ENCODE data around the gene CIPC. TPM values are rescaled to one million over a fixed set of nuclear protein-coding genes. Genes with fewer than 3 reads are reported as not detected.

CIPC gene
- total and polyA plus RNA-seq, 2 of the 4 experiments (the other 2 are of a cell fraction): 6.6 to 12.9 TPM

DNA sequence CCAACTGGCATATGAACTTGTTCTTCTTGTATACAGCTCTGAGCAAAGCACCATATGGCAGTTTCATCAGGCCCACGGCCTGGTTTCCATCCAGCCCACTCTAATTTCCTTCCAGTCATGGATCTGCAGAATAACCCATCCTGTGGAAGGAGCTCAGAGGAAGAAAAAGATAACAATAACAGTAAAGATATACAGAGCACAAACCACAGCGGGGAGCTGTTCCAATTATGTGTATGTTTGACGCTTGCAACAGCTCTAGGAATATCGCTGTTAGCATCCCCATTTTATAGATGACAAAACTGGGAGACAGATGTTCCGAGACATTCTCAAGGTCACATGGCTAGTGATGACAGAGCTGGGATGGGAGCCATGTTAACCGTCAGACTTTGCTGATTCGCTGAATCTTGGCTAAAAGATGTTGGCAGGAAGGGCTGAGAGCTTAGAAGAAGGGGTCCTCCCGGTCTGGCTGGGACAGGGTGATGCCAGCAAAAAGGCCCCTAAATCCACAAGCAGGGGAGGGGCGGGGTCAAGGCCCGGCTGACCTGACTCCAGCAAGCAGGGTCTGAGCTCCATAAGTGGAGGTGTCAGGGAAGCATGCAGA is 34.4 kb upstream of the CIPC start:
- Histone ChIP-seq H3K4me1 (ENCODE audit: control insufficient read depth, insufficient read depth, low read length) (peaks cover 7% of the 10 kb centered on the region), H2AK9ac (replicated peaks; ENCODE audit: low read depth, low read length, poor library complexity) (no peak overlapping the region), H4K8ac (ENCODE audit: low read depth in 2 of 2, low read length in 2 of 2) (no peak overlapping the region), H3K9ac (ENCODE audit: low read depth, low read length) (no peak overlapping the region), H3K27me3 (ENCODE audit: control insufficient read depth, insufficient read depth, low read length) (no peaks in the 10 kb centered on the region), H2AK5ac (ENCODE audit: low read depth, low read length) (no peak overlapping the region), H3K56ac (ENCODE audit: extremely low read depth, insufficient read depth, low read length) (no peak overlapping the region), H2BK120ac (ENCODE audit: low read depth, low read length) (no peak overlapping the region; the same call in 1 of the 2 replicates), H3K18ac (ENCODE audit: low read depth, low read length) (no peak overlapping the region), H3K9me3 (ENCODE audit: control insufficient read depth, insufficient read depth, low read length) (no peaks in the 10 kb centered on the region), H3K23ac (ENCODE audit: low read depth, low read length) (no peak overlapping the region), H4K20me1 (ENCODE audit: insufficient read depth, low read length) (no peaks in the 10 kb centered on the region), H3K4ac (ENCODE audit: low read depth, low read length) (no peak overlapping the region; the same call in 1 of the 2 replicates), H3K79me1 (ENCODE audit: low read depth in 1 of 2, low read length in 2 of 2) (no peaks in the 10 kb centered on the region), H4K91ac (ENCODE audit: insufficient read depth, low read depth, low read length) (no peak overlapping the region), H3K9me1 (ENCODE audit: insufficient read depth, low read length) (no peaks in the 10 kb centered on the region), H3K4me3 (ENCODE audit: insufficient read depth, low read depth, low read length) (no peak overlapping the region), H3K27ac (ENCODE audit: insufficient read depth, low read length) (no peak overlapping the region), H2AFZ (replicated peaks; ENCODE audit: low read length, poor library complexity) (no peak overlapping the region), H3K4me2 (ENCODE audit: low read depth, low read length) (no peak overlapping the region), H3K36me3 (ENCODE audit: control insufficient read depth, insufficient read depth, low read length) (no peaks in the 10 kb centered on the region), H2BK20ac (ENCODE audit: low read depth, low read length) (no peak overlapping the region; the same call in 1 of the 2 replicates), H4K5ac (ENCODE audit: low read depth, low read length) (no peak overlapping the region), H2BK5ac (ENCODE audit: low read depth, low read length, poor library complexity, severe bottlenecking) (no peak overlapping the region), H3K14ac (replicated peaks; ENCODE audit: low read depth, low read length) (no peak overlapping the region), H2BK15ac (ENCODE audit: low read depth, low read length) (no peak overlapping the region)
- TF ChIP-seq NFE2L2 (IDR thresholded peaks at IDR 0.05; ENCODE audit: low read depth, low read length) (peak; percentile 63; the same call in 1 of the 2 replicates), FOS (IDR thresholded peaks at IDR 0.05; ENCODE audit: low read depth, low read length) (no peak), BHLHE40 (IDR thresholded peaks at IDR 0.05; ENCODE audit: low read depth, low read length) (no peak), MAZ (IDR thresholded peaks at IDR 0.05; ENCODE audit: borderline replicate concordance, low read depth, low read length) (no peak)
- TF ChIP-seq, protein P1, sequence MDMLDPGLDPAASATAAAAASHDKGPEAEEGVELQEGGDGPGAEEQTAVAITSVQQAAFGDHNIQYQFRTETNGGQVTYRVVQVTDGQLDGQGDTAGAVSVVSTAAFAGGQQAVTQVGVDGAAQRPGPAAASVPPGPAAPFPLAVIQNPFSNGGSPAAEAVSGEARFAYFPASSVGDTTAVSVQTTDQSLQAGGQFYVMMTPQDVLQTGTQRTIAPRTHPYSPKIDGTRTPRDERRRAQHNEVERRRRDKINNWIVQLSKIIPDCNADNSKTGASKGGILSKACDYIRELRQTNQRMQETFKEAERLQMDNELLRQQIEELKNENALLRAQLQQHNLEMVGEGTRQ (IDR thresholded peaks at IDR 0.05; ENCODE audit: low read depth, low read length): peak; percentile 72
- ATAC-seq (ENCODE audit: low read depth): 0 out of 2 replicates have a peak, but pooled peaks have one; percentile 6
- CTCF ChIA-PET: interaction anchor here (0.9 to 3.2 kb wide), 7 partner anchors 9 to 191 kb away, joined by 3 to 13 read pairs (median 4); no protein-coding TSS in a partner anchor
- peak; percentile 83 for DNase-seq
- in situ Hi-C loops (cut with MboI; ENCODE audit: low sequenced_read_pairs) (loop anchor here (5.0 to 25.0 kb wide), 2 partner anchors 151 to 1076 kb away; partner anchors contain the start of genes IFT43 and TGFB3), intact Hi-C loops (cut with micrococcal nuclease) (no loop called here), dilution Hi-C loops (cut with HindIII; ENCODE audit: low sequenced_read_pairs, unreplicated experiment) (no loop called here)
- no TSS peak for BruUV-seq (replicated peaks)
- POLR2A ChIA-PET (ENCODE audit: unreplicated experiment): interaction anchor here (0.5 kb wide), 1 partner anchor 34 kb away, joined by 3 read pairs; no protein-coding TSS in a partner anchor
- 55% methylated on average over 4 of the region's 10 CpGs; no CpG with 5 or more reads in 1 of the 2 experiments for WGBS, 2 experiments (ENCODE audit: extremely low coverage in 2 of 2, insufficient read length in 1 of 2)

Data from IMR-90 (cell line).